Panc1 (cell line): ENCODE data around the gene BCAS3. TPM values are rescaled to one million over a fixed set of nuclear protein-coding genes. Genes with fewer than 3 reads are reported as not detected.

Experiments
- ATAC-seq: fragments of 200-7000 bp; cut with Tn5 transposase; 2 replicates; pipeline ENCODE4 v1.9.1; 2020; ENCODE audit warnings: mild to moderate bottlenecking, moderate library complexity
- BruUV-seq: library from RNA; stranded (reverse); fragments of 400-500 nt; replicated peaks from 2 replicates; lab custom pipeline; 2021; lab: Mats Ljungman, UMichigan
- CTCF ChIA-PET: fragments of 300-600 bp; sonication (Branson Sonifier 250); formaldehyde crosslinking; loops from one replicate; lab custom pipeline; 2022; ENCODE audit warnings: antibody characterized with exemption; lab: Charles Lee
- POLR2A ChIA-PET: fragments of 300-600 bp; sonication (Branson Sonifier 250); formaldehyde crosslinking; loops from one replicate; lab custom pipeline; 2022; ENCODE audit warnings: antibody characterized with exemption; lab: Charles Lee
- DNase-seq: peaks from one replicate; pipeline ENCODE4 v3.0.0-alpha.2; 2010; ENCODE audit warnings: low read depth, low spot score
- H3K27ac ChIP-seq: 2 replicates; pipeline ENCODE4 v1.5.1; 2011; ENCODE audit warnings: mild to moderate bottlenecking, low read length, inconsistent platforms
- H3K27me3 ChIP-seq: fragments of 200-500 bp; sonication (Bioruptor generic); 2 replicates; pipeline ENCODE4 v1.6.0; 2014; ENCODE audit warnings: low read length, inconsistent platforms; ENCODE audit not compliant: control insufficient read depth, insufficient read depth
- H3K36me3 ChIP-seq: fragments of 200-500 bp; sonication (Bioruptor generic); 2 replicates; pipeline ENCODE4 v1.5.1; 2014; ENCODE audit warnings: inconsistent platforms, mild to moderate bottlenecking, low read length, moderate library complexity; ENCODE audit not compliant: control insufficient read depth, insufficient read depth
- H3K4me1 ChIP-seq: 2 replicates; pipeline ENCODE4 v1.5.1; 2011; ENCODE audit warnings: inconsistent platforms, mild to moderate bottlenecking, low read length, moderate library complexity; ENCODE audit not compliant: control insufficient read depth, insufficient read depth
- H3K4me3 ChIP-seq, 2 experiments: 2 replicates each; pipeline ENCODE4 v1.5.1; 2011 to 2012; ENCODE audit warnings: low read depth in 2 of 2, low read length in 2 of 2, mild to moderate bottlenecking in 2 of 2, inconsistent platforms in 1 of 2, moderate library complexity in 1 of 2
- H3K9me3 ChIP-seq: fragments of 200-500 bp; sonication (Bioruptor generic); 2 replicates; pipeline ENCODE4 v1.5.1; 2014; ENCODE audit warnings: low read depth, mild to moderate bottlenecking, inconsistent platforms, low read length, moderate library complexity; ENCODE audit not compliant: control insufficient read depth, insufficient read depth
- POLR2AphosphoS5 ChIP-seq: IDR thresholded peaks from 2 replicates; pipeline ENCODE4 v1.6.1; 2012; ENCODE audit warnings: mild to moderate bottlenecking, low read depth, low read length, moderate library complexity
- SIN3A ChIP-seq: IDR thresholded peaks from 2 replicates; pipeline ENCODE4 v1.6.1; 2012; ENCODE audit warnings: low read depth, mild to moderate bottlenecking, low read length, moderate library complexity, borderline replicate concordance; ENCODE audit not compliant: insufficient read depth
- TCF7L2 ChIP-seq: IDR thresholded peaks from 2 replicates; pipeline ENCODE4 v1.6.1; 2011; ENCODE audit warnings: mild to moderate bottlenecking, low read depth, low read length, inconsistent platforms
- in situ Hi-C: cut with HindIII; loops from 2 replicates; pipeline ENCODE4 v1.10.0; 2016; ENCODE audit warnings: low sequenced_read_pairs, low pct_unique_long_range_greater_than_20kb
- intact Hi-C: fragments of 100-400 bp; cut with micrococcal nuclease; formaldehyde crosslinking; loops from one replicate; pipeline ENCODE4 v1.10.0; 2022; ENCODE audit not compliant: unreplicated experiment
- total RNA-seq: library from RNA; stranded (reverse); gene quantifications from one replicate; pipeline ENCODE4 v1.2.1, GENCODE V29; 2021; ENCODE audit not compliant: unreplicated experiment
- TF ChIP-seq, protein P1 (sequence below): fragments of 450-650 bp; IDR thresholded peaks from 2 replicates; pipeline ENCODE4 v1.5.1; 2017; ENCODE audit warnings: mild to moderate bottlenecking
- TF ChIP-seq, protein P2 (sequence below), 2 experiments: IDR thresholded peaks; 2 replicates each; pipeline ENCODE4 v1.6.1; 2011 to 2012; ENCODE audit warnings: low read depth in 2 of 2, control low read depth in 1 of 2, low read length in 1 of 2, mild to moderate bottlenecking in 1 of 2, moderate library complexity in 1 of 2; ENCODE audit not compliant: insufficient read depth in 1 of 2

The BCAS3 gene
- total RNA-seq, 1 experiment from 2014 or later: 9.3 TPM

DNA sequence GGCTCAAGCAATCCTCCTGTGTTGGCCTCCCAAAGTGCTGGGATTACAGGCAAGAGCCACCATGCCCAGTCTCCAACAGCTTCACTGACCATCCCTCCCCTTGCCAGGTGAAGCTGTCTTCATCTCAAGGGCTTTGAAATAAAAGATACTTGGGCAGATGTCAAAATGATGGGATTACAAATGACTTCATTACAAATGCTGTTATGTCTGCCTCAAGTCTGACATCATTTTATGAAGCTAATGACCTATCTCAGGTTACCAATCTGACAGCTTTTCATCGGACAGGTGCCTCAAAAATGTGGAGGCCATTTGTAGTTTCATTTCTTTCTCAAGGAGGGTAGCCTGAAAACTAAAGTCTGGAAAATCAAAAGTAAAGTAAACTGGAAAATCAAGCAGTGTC lies 398.3 kb downstream of the BCAS3 start:
- TF ChIP-seq TCF7L2 (no peak), SIN3A (no peak), POLR2AphosphoS5 (no peak)
- TF ChIP-seq, protein P1, sequence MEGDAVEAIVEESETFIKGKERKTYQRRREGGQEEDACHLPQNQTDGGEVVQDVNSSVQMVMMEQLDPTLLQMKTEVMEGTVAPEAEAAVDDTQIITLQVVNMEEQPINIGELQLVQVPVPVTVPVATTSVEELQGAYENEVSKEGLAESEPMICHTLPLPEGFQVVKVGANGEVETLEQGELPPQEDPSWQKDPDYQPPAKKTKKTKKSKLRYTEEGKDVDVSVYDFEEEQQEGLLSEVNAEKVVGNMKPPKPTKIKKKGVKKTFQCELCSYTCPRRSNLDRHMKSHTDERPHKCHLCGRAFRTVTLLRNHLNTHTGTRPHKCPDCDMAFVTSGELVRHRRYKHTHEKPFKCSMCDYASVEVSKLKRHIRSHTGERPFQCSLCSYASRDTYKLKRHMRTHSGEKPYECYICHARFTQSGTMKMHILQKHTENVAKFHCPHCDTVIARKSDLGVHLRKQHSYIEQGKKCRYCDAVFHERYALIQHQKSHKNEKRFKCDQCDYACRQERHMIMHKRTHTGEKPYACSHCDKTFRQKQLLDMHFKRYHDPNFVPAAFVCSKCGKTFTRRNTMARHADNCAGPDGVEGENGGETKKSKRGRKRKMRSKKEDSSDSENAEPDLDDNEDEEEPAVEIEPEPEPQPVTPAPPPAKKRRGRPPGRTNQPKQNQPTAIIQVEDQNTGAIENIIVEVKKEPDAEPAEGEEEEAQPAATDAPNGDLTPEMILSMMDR: no peak
- TF ChIP-seq, protein P2, sequence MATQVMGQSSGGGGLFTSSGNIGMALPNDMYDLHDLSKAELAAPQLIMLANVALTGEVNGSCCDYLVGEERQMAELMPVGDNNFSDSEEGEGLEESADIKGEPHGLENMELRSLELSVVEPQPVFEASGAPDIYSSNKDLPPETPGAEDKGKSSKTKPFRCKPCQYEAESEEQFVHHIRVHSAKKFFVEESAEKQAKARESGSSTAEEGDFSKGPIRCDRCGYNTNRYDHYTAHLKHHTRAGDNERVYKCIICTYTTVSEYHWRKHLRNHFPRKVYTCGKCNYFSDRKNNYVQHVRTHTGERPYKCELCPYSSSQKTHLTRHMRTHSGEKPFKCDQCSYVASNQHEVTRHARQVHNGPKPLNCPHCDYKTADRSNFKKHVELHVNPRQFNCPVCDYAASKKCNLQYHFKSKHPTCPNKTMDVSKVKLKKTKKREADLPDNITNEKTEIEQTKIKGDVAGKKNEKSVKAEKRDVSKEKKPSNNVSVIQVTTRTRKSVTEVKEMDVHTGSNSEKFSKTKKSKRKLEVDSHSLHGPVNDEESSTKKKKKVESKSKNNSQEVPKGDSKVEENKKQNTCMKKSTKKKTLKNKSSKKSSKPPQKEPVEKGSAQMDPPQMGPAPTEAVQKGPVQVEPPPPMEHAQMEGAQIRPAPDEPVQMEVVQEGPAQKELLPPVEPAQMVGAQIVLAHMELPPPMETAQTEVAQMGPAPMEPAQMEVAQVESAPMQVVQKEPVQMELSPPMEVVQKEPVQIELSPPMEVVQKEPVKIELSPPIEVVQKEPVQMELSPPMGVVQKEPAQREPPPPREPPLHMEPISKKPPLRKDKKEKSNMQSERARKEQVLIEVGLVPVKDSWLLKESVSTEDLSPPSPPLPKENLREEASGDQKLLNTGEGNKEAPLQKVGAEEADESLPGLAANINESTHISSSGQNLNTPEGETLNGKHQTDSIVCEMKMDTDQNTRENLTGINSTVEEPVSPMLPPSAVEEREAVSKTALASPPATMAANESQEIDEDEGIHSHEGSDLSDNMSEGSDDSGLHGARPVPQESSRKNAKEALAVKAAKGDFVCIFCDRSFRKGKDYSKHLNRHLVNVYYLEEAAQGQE (IDR thresholded peaks at IDR 0.05; ENCODE audit: insufficient read depth in 1 of 2, low read depth in 2 of 2, low read length in 1 of 2): no peak
- no TSS peak for BruUV-seq
- no peak for DNase-seq
- H3K27ac ChIP-seq: no peak overlapping the region
- H3K4me1 ChIP-seq: no peaks in the 10 kb centered on the region
- intact Hi-C loops (no loop called here), in situ Hi-C loops (no loop called here)
- H3K9me3 ChIP-seq: no peaks in the 10 kb centered on the region
- ATAC-seq: no peak
- H3K4me3 ChIP-seq: no peak overlapping the region
- CTCF ChIA-PET: no interaction called here
- H3K36me3 ChIP-seq: no peaks in the 10 kb centered on the region
- POLR2A ChIA-PET: no interaction called here
- H3K27me3 ChIP-seq: no peaks in the 10 kb centered on the region

DNA sequence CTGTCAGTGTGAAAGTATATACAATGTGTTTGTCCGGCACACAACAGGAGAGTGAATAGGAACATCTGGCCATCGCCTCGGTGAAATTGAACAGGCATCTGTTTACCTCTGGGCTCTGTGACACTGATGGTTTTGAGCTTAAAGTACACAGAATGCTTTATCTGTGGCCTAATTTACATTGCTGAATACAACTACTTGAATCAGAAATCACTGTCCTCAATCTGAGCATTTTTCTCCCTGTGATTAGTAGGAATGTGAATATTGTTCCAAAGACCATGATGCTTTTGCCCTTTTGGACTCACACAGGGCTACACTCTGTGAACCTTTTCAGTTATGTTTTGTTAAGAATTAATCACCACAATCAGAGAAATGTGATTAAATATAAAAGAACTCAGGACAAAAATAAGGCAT lies 399.0 kb downstream of the BCAS3 start:
- CTCF ChIA-PET: no interaction called here

More for the DNA sequence above, 399.0 kb downstream of the BCAS3 start:
- H3K4me1 ChIP-seq: no peaks in the 10 kb centered on the region
- peak overlapping the region; percentile 14; the same call in 1 of the 2 replicates for H3K27ac ChIP-seq
- BruUV-seq: no TSS peak
- H3K9me3 ChIP-seq: no peaks in the 10 kb centered on the region
- intact Hi-C loops: no loop called here
- DNase-seq: no peak
- in situ Hi-C loops: no loop called here
- no peak overlapping the region for H3K4me3 ChIP-seq
- no peaks in the 10 kb centered on the region for H3K36me3 ChIP-seq
- TF ChIP-seq SIN3A (no peak), TCF7L2 (no peak), POLR2AphosphoS5 (no peak)
- TF ChIP-seq, protein P2 (IDR thresholded peaks at IDR 0.05; ENCODE audit: insufficient read depth in 1 of 2, low read depth in 2 of 2, low read length in 1 of 2): no peak
- TF ChIP-seq, protein P1: no peak
- no peak for ATAC-seq
- H3K27me3 ChIP-seq: no peaks in the 10 kb centered on the region
- POLR2A ChIA-PET: no interaction called here
